OCI-LY7 (cell line): ENCODE measurements around the gene B9D2. TPM values are rescaled to one million over a fixed set of nuclear protein-coding genes. Genes with fewer than 3 reads are reported as not detected.

ENCODE experiments used
- BruUV-seq: library from RNA; stranded (reverse); fragments of 400-500 nt; replicated peaks from 2 replicates; lab custom pipeline; 2021; lab: Mats Ljungman, UMichigan
- CTCF ChIA-PET: fragments of 300-600 bp; sonication (Branson Sonifier 250); formaldehyde crosslinking; loops from one replicate; lab custom pipeline; 2022; ENCODE audit warnings: antibody characterized with exemption; ENCODE audit not compliant: unreplicated experiment; lab: Charles Lee
- POLR2A ChIA-PET: fragments of 300-600 bp; sonication (Branson Sonifier 250); formaldehyde crosslinking; loops from one replicate; lab custom pipeline; 2022; ENCODE audit warnings: antibody characterized with exemption; lab: Charles Lee
- DNase-seq: peaks from one replicate; pipeline ENCODE4 v3.0.0-alpha.2; 2015; ENCODE audit warnings: low spot score
- H2AFZ ChIP-seq: fragments of 200-600 bp; sonication (generic), shearing (Covaris generic); 2 replicates; pipeline ENCODE4 v1.6.1; 2014; ENCODE audit warnings: mild to moderate bottlenecking, antibody characterized with exemption, low read length, moderate library complexity
- H3K27ac ChIP-seq: fragments of 200-600 bp; sonication (generic); 2 replicates; pipeline ENCODE4 v1.5.1; 2014; ENCODE audit warnings: mixed run types, low read depth, mild to moderate bottlenecking, moderate library complexity, low read length, inconsistent platforms; ENCODE audit not compliant: poor library complexity, severe bottlenecking
- H3K36me3 ChIP-seq: fragments of 200-600 bp; sonication (generic); 2 replicates; pipeline ENCODE4 v1.6.1; 2014; ENCODE audit warnings: mild to moderate bottlenecking, antibody characterized with exemption, low read length, moderate library complexity, mixed read lengths; ENCODE audit not compliant: insufficient read depth
- H3K4me1 ChIP-seq: fragments of 200-600 bp; sonication (generic); 2 replicates; pipeline ENCODE4 v1.5.1; 2014; ENCODE audit warnings: mild to moderate bottlenecking, low read length; ENCODE audit not compliant: insufficient read depth, poor library complexity, severe bottlenecking
- H3K4me2 ChIP-seq: fragments of 200-600 bp; sonication (generic); 2 replicates; pipeline ENCODE4 v1.6.1; 2014; ENCODE audit warnings: mild to moderate bottlenecking, low read length
- H3K4me3 ChIP-seq: fragments of 200-600 bp; sonication (generic); 2 replicates; pipeline ENCODE4 v1.5.1; 2014; ENCODE audit warnings: mild to moderate bottlenecking, low read depth, low read length; ENCODE audit not compliant: poor library complexity, severe bottlenecking
- H3K79me2 ChIP-seq: fragments of 200-600 bp; sonication (generic); 2 replicates; pipeline ENCODE4 v1.6.1; 2016; ENCODE audit warnings: low read depth, mild to moderate bottlenecking, low read length, moderate library complexity, mixed read lengths; ENCODE audit not compliant: insufficient read depth
- H3K9me2 ChIP-seq: fragments of 200-600 bp; sonication (generic); 2 replicates; pipeline ENCODE4 v1.6.1; 2016; ENCODE audit warnings: mild to moderate bottlenecking, low read length, mixed read lengths; ENCODE audit not compliant: insufficient read depth
- H3K9me3 ChIP-seq: fragments of 200-600 bp; sonication (generic); 2 replicates; pipeline ENCODE4 v1.6.1; 2014; ENCODE audit warnings: mild to moderate bottlenecking, mixed run types, low read length, mixed read lengths
- H4K20me1 ChIP-seq: fragments of 200-600 bp; sonication (generic); 2 replicates; pipeline ENCODE4 v1.6.1; 2014; ENCODE audit warnings: mild to moderate bottlenecking, antibody characterized with exemption, low read length, moderate library complexity, mixed read lengths; ENCODE audit not compliant: insufficient read depth
- EZH2phosphoT487 ChIP-seq: fragments of 200-600 bp; sonication (generic); IDR thresholded peaks from 2 replicates; pipeline ENCODE4 v1.6.1; 2018; ENCODE audit warnings: low read depth, borderline replicate concordance, mild to moderate bottlenecking, mixed run types, antibody characterized with exemption, low read length, moderate library complexity, mixed read lengths
- intact Hi-C: fragments of 100-400 bp; cut with micrococcal nuclease; formaldehyde crosslinking; loops from one replicate; pipeline ENCODE4 v1.10.0; 2022; ENCODE audit not compliant: unreplicated experiment
- total RNA-seq, 2 experiments: library from RNA; depleted of rRNA in 1 of 2; stranded (reverse); fragments of >200 nt in 1 of 2; shearing (Covaris generic) in 1 of 2; gene quantifications; 2 replicates each; pipeline ENCODE4 v1.2.3, GENCODE V29; 2014 to 2022
- TF ChIP-seq, protein P1 (sequence below): fragments of 200-600 bp; sonication (generic); conservative IDR thresholded peaks from 2 replicates; pipeline ENCODE4 v1.5.1; 2014; ENCODE audit warnings: mild to moderate bottlenecking, antibody characterized with exemption, low read length, moderate library complexity, mixed read lengths

Gene B9D2
- total RNA-seq, 2 experiments from 2014 or later, result 3.9 to 5.2 TPM

DNA sequence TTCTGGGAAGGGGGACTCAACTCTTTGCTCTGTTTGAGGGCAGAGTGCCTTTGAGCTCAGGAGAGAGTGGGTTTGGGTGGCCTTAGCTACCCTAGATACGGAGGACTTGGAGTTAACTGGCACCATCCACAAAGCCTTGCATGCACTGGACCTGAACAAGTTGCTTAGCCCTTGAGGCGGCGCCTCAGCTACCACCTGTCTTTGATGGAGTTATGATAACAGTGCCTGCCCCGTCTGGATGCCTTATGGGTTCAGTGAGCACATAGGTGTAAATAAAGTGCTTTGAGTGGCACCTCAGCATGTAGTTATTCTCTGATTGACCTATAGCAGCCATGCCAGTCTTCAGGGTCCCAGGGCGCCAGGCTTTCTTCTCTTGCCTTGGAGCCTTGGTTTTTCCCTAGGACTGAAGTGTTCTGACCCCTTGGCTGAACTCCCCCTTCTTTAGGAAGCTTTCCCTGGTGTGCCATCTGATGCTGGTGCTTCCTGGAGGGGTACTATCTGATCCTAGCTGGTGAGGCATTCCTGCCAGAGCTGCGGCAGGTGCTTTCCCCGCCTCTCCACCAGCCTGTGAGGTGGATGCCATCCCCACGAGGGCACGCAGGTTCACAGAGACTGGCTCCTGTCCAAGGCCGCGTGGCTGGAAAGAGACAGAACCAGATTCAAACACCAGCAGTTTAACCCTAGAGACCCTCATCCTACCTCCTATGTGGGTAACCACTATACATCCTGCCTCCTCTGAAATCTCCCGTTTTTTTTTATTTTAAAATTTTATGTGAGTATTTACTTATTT lies 39.4 kb upstream of the B9D2 start:
- ChIA-PET CTCF (no interaction called here), POLR2A (no interaction called here)
- no peaks in the 10 kb centered on the region for H4K20me1 ChIP-seq
- H3K9me3 ChIP-seq, result no peaks in the 10 kb centered on the region
- no peak overlapping the region for H2AFZ ChIP-seq
- peaks cover 8% of the 10 kb centered on the region for H3K4me1 ChIP-seq
- no peak for DNase-seq
- intact Hi-C loops, result no loop called here
- no peaks in the 10 kb centered on the region for H3K36me3 ChIP-seq
- no peak overlapping the region for H3K4me2 ChIP-seq
- H3K4me3 ChIP-seq, result no peak overlapping the region
- TF ChIP-seq, protein P1, sequence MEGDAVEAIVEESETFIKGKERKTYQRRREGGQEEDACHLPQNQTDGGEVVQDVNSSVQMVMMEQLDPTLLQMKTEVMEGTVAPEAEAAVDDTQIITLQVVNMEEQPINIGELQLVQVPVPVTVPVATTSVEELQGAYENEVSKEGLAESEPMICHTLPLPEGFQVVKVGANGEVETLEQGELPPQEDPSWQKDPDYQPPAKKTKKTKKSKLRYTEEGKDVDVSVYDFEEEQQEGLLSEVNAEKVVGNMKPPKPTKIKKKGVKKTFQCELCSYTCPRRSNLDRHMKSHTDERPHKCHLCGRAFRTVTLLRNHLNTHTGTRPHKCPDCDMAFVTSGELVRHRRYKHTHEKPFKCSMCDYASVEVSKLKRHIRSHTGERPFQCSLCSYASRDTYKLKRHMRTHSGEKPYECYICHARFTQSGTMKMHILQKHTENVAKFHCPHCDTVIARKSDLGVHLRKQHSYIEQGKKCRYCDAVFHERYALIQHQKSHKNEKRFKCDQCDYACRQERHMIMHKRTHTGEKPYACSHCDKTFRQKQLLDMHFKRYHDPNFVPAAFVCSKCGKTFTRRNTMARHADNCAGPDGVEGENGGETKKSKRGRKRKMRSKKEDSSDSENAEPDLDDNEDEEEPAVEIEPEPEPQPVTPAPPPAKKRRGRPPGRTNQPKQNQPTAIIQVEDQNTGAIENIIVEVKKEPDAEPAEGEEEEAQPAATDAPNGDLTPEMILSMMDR, result no peak
- no peak for TF ChIP-seq EZH2phosphoT487
- no peaks in the 10 kb centered on the region for H3K9me2 ChIP-seq
- peaks cover 7% of the 10 kb centered on the region; the same call in 1 of the 2 replicates for H3K79me2 ChIP-seq
- no TSS peak for BruUV-seq
- H3K27ac ChIP-seq, result no peak overlapping the region

DNA sequence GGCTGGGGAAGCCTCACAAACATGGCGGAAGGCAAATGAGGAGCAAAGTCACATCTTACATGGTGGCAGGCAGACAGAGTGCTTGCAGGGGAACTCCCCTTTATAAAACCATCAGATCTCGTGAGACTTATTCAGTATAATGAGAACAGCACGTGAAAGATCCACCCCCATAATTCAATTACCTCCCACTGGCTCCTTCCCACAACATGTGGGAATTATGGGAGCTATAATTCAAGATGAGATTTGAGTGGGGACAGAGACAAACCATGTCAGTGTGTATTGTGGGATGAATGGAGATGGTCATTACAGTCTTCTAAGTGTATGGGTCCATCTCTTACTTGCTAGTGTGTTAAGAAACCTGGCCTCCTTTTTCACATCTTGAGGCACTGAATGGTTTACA lies 38.1 kb upstream of the B9D2 start:
- Histone ChIP-seq H4K20me1 (no peaks in the 10 kb centered on the region), H3K9me2 (no peaks in the 10 kb centered on the region), H3K27ac (no peak overlapping the region), H3K4me2 (no peak overlapping the region), H3K79me2 (peaks cover 13% of the 10 kb centered on the region; the same call in 1 of the 2 replicates), H3K9me3 (no peaks in the 10 kb centered on the region), H2AFZ (no peak overlapping the region), H3K36me3 (no peaks in the 10 kb centered on the region), H3K4me3 (no peak overlapping the region), H3K4me1 (peaks cover 12% of the 10 kb centered on the region)
- TF ChIP-seq EZH2phosphoT487, result no peak
- TF ChIP-seq, protein P1, result no peak
- DNase-seq, result no peak
- intact Hi-C loops, result no loop called here
- POLR2A ChIA-PET, result no interaction called here
- CTCF ChIA-PET, result interaction anchor here (1.0 kb wide), 1 partner anchor 37 kb away, joined by 3 read pairs; the partner anchor contains the start of gene DMAC2
- no TSS peak for BruUV-seq

DNA sequence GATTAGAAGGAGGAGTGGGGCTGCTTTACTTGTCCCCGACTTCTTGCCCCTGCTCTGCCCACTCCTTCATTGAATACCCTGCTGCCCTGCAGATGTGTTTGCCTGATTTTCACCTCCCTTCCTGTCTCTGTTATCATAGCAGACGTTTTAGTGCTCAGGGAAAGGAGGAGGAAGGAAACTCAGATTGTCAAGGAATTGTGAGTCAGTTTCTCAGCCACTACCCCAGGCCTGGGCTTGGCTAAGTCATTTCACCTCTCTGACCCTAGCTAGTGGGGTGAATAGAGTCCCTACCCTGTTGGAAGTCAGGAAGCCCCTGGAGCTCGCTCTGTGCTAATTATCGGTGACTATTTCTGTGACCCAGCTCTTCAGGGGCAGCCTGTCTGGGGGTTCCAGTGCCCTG lies 37.5 kb upstream of the B9D2 start:
- Histone ChIP-seq H3K9me2 (no peaks in the 10 kb centered on the region), H3K4me3 (no peak overlapping the region), H4K20me1 (no peaks in the 10 kb centered on the region), H3K9me3 (no peaks in the 10 kb centered on the region), H3K79me2 (peaks cover 18% of the 10 kb centered on the region), H2AFZ (no peak overlapping the region), H3K27ac (no peak overlapping the region), H3K4me2 (no peak overlapping the region), H3K36me3 (no peaks in the 10 kb centered on the region), H3K4me1 (peaks cover 12% of the 10 kb centered on the region)
- intact Hi-C loops, result no loop called here
- ChIA-PET POLR2A (no interaction called here), CTCF (interaction anchor here (1.0 kb wide), 1 partner anchor 38 kb away, joined by 3 read pairs; the partner anchor contains the start of gene DMAC2)
- no TSS peak for BruUV-seq
- TF ChIP-seq EZH2phosphoT487, result no peak
- TF ChIP-seq, protein P1, result no peak
- no peak for DNase-seq
